PC-9 (cell line): Measurements from ENCODE around the gene GGCT. TPM values are rescaled to one million over a fixed set of nuclear protein-coding genes. Genes with fewer than 3 reads are reported as not detected.

Experiments
- BruUV-seq: library from RNA; stranded (reverse); fragments of 400-500 nt; replicated peaks from 2 replicates; lab custom pipeline; 2021; lab: Mats Ljungman, UMichigan
- CTCF ChIA-PET: fragments of 300-600 bp; sonication (Branson Sonifier 250); formaldehyde crosslinking; loops from one replicate; lab custom pipeline; 2022; ENCODE audit warnings: antibody characterized with exemption; lab: Charles Lee
- POLR2A ChIA-PET: fragments of 300-600 bp; sonication (Branson Sonifier 250); formaldehyde crosslinking; loops from one replicate; lab custom pipeline; 2022; ENCODE audit warnings: antibody characterized with exemption; ENCODE audit not compliant: unreplicated experiment; lab: Charles Lee
- DNase-seq, 2 experiments: peaks; one replicate each; pipeline versions ENCODE4 v3.0.0 to v3.0.0-alpha.2; 2015 to 2022; ENCODE audit warnings: mixed read lengths in 1 of 2
- H2AFZ ChIP-seq: fragments of 200-600 bp; sonication (generic); 2 replicates; pipeline ENCODE4 v1.8.1; 2017; ENCODE audit warnings: antibody characterized with exemption
- H3F3A ChIP-seq: fragments of 200-600 bp; sonication (generic); 2 replicates; pipeline ENCODE4 v1.8.1; 2017; ENCODE audit warnings: antibody characterized with exemption, mild to moderate bottlenecking, low read depth; ENCODE audit not compliant: insufficient read depth
- H3K27ac ChIP-seq: fragments of 200-600 bp; sonication (generic); 2 replicates; pipeline ENCODE4 v1.6.1; 2016; ENCODE audit warnings: mixed run types
- H3K27me3 ChIP-seq: fragments of 200-600 bp; sonication (generic); 2 replicates; pipeline ENCODE4 v1.6.1; 2016; ENCODE audit warnings: low read depth, mixed run types; ENCODE audit not compliant: insufficient read depth
- H3K36me3 ChIP-seq: fragments of 200-600 bp; sonication (generic); 2 replicates; pipeline ENCODE4 v1.6.1; 2016; ENCODE audit warnings: low read depth, mixed run types
- H3K4me1 ChIP-seq: fragments of 200-600 bp; sonication (generic); replicated peaks from 2 replicates; pipeline ENCODE4 v1.6.1; 2016; ENCODE audit warnings: mixed run types; ENCODE audit not compliant: insufficient read depth
- H3K4me2 ChIP-seq: fragments of 200-600 bp; sonication (generic); 2 replicates; pipeline ENCODE4 v1.6.1; 2017; ENCODE audit warnings: mixed run types
- H3K4me3 ChIP-seq: fragments of 200-600 bp; sonication (generic); 2 replicates; pipeline ENCODE4 v1.6.1; 2016; ENCODE audit warnings: mixed run types
- H3K79me2 ChIP-seq: fragments of 200-600 bp; sonication (generic); 2 replicates; pipeline ENCODE4 v1.6.1; 2017; ENCODE audit warnings: low read depth, mixed run types
- H3K9me2 ChIP-seq: fragments of 200-600 bp; sonication (generic); 2 replicates; pipeline ENCODE4 v1.8.1; 2017; ENCODE audit warnings: mild to moderate bottlenecking; ENCODE audit not compliant: insufficient read depth
- H3K9me3 ChIP-seq: fragments of 200-600 bp; sonication (generic); 2 replicates; pipeline ENCODE4 v1.8.1; 2016; ENCODE audit warnings: low read depth; ENCODE audit not compliant: insufficient read depth
- H4K20me1 ChIP-seq: fragments of 200-600 bp; sonication (generic); 2 replicates; pipeline ENCODE4 v1.8.1; 2017; ENCODE audit not compliant: insufficient read depth
- EZH2 ChIP-seq: fragments of 200-600 bp; sonication (generic); IDR thresholded peaks from 2 replicates; pipeline ENCODE4 v1.8.0; 2017; ENCODE audit warnings: antibody characterized with exemption, low read depth
- intact Hi-C: fragments of 100-400 bp; cut with micrococcal nuclease; formaldehyde crosslinking; loops from one replicate; pipeline ENCODE4 v1.10.0; 2022; ENCODE audit not compliant: unreplicated experiment
- total RNA-seq: library from RNA; stranded (reverse); gene quantifications from 2 replicates; pipeline ENCODE4 v1.2.3, GENCODE V29; 2021
- TF ChIP-seq, protein P1 (sequence below): fragments of 200-600 bp; sonication (generic); conservative IDR thresholded peaks from 2 replicates; pipeline ENCODE4 v1.6.1; 2017; ENCODE audit warnings: mixed run types, antibody characterized with exemption, mild to moderate bottlenecking, moderate library complexity

GGCT gene
- total RNA-seq, 1 experiment from 2014 or later = 162 TPM

DNA sequence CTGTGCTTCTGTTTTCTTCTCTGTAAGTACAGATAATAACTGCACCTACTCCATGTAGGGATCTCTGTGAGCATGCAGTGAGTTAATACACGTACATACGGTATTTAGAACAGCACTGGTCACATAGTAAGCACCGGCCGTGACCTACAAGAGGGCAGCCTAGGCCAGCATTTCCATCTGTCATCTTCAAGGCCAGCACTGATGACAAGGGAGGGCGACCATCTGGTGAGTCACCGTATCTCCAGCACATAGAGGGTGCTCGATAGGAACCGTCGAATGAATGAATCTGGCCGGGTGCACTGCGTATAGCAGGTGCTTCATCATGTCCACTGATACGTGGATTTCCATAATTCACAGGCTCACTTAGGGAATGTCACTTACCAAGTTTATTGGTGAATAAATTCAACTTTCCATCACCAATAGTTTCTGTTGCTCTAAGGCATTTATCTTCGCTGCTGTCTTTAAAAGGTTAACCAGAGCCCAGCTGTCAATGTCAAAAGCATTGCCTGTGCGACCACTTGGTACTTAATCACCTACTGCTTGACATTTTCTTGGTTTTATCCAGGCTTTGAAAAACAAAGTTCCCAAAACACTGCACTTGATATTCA, 34.4 kb downstream of the GGCT start:
- no peaks in the 10 kb centered on the region for H3K9me3 ChIP-seq
- H3K79me2 ChIP-seq = peaks cover 38% of the 10 kb centered on the region
- H3F3A ChIP-seq = no peaks in the 10 kb centered on the region
- H4K20me1 ChIP-seq = no peaks in the 10 kb centered on the region
- H3K4me3 ChIP-seq = no peak overlapping the region
- H3K36me3 ChIP-seq = 0 out of 2 replicates have a peak, but pooled peaks cover 7% of the 10 kb centered on the region
- no peak overlapping the region for H3K4me2 ChIP-seq
- no peak overlapping the region for H3K27ac ChIP-seq
- ChIA-PET CTCF (interaction anchor here (0.5 kb wide), 1 partner anchor 12 kb away, joined by 4 read pairs; no protein-coding TSS in a partner anchor), POLR2A (no interaction called here)
- BruUV-seq = no TSS peak
- intact Hi-C loops = loop anchor here (10.0 kb wide), 1 partner anchor 845 kb away; no protein-coding TSS in a partner anchor
- H3K9me2 ChIP-seq = no peaks in the 10 kb centered on the region
- TF ChIP-seq, protein P1, sequence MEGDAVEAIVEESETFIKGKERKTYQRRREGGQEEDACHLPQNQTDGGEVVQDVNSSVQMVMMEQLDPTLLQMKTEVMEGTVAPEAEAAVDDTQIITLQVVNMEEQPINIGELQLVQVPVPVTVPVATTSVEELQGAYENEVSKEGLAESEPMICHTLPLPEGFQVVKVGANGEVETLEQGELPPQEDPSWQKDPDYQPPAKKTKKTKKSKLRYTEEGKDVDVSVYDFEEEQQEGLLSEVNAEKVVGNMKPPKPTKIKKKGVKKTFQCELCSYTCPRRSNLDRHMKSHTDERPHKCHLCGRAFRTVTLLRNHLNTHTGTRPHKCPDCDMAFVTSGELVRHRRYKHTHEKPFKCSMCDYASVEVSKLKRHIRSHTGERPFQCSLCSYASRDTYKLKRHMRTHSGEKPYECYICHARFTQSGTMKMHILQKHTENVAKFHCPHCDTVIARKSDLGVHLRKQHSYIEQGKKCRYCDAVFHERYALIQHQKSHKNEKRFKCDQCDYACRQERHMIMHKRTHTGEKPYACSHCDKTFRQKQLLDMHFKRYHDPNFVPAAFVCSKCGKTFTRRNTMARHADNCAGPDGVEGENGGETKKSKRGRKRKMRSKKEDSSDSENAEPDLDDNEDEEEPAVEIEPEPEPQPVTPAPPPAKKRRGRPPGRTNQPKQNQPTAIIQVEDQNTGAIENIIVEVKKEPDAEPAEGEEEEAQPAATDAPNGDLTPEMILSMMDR = no peak
- TF ChIP-seq EZH2 = no peak
- no peaks in the 10 kb centered on the region for H3K27me3 ChIP-seq
- peaks cover 18% of the 10 kb centered on the region for H3K4me1 ChIP-seq
- DNase-seq = no peak
- no peak overlapping the region for H2AFZ ChIP-seq

DNA sequence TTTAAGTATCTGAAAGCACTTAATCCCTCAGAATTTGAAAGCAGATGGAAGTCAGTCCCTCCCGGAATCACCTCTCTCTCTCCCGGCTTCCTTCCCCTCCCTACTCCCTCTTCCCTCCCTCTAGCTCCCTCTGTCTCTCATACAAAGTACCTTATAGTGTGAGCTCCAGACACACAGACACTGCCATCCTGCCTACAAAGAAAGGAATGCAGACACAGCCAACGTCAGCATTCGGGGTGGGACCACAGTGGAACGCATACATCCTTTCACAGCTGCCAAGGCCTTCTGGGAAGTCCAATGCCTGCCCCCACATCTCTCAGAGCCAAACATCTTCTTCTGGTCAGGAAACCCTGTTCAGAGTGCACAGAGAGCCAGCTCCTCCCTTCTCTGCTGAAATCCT, 35.3 kb downstream of the GGCT start:
- TF ChIP-seq, protein P1 = no peak
- no peak for TF ChIP-seq EZH2
- intact Hi-C loops = no loop called here
- Histone ChIP-seq H3K4me2 (no peak overlapping the region), H2AFZ (no peak overlapping the region), H3K27me3 (no peaks in the 10 kb centered on the region), H3K9me2 (no peaks in the 10 kb centered on the region), H3K36me3 (0 out of 2 replicates have a peak, but pooled peaks cover 7% of the 10 kb centered on the region), H3F3A (no peaks in the 10 kb centered on the region), H3K4me1 (peaks cover 18% of the 10 kb centered on the region), H3K27ac (no peak overlapping the region), H3K9me3 (no peaks in the 10 kb centered on the region), H4K20me1 (no peaks in the 10 kb centered on the region), H3K4me3 (no peak overlapping the region), H3K79me2 (peaks cover 38% of the 10 kb centered on the region)
- no TSS peak for BruUV-seq
- peak in 1 of 2 experiments; percentile 49 for DNase-seq
- ChIA-PET POLR2A (no interaction called here), CTCF (interaction anchor here (0.5 to 0.7 kb wide), 2 partner anchors 11 to 725 kb away, joined by 3 to 4 read pairs; no protein-coding TSS in a partner anchor)

DNA sequence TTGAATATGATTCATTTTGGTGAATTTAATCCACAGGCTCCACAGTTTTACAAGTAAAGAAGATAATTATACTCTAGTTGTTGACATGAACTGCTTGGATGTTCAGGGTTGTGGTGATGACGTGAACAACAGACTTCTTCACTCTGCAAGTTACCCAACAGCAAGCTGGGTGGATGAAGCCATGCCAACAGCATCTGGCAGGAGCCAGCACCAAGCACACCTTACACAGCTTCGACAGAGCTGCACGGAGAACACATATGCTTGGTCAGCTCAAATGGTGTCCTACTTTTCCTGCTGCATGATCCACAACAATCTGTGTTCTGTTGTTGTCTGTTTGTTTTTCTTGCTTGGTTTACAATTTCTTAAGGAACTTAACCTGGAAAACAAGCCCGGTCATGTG, 35.8 kb downstream of the GGCT start:
- Histone ChIP-seq H3K36me3 (0 out of 2 replicates have a peak, but pooled peaks cover 7% of the 10 kb centered on the region), H3K4me3 (no peak overlapping the region), H3K9me3 (no peaks in the 10 kb centered on the region), H3K79me2 (peaks cover 33% of the 10 kb centered on the region), H3K27ac (no peak overlapping the region), H3K27me3 (no peaks in the 10 kb centered on the region), H3K4me2 (no peak overlapping the region), H3K9me2 (no peaks in the 10 kb centered on the region), H3F3A (no peaks in the 10 kb centered on the region), H4K20me1 (no peaks in the 10 kb centered on the region), H2AFZ (no peak overlapping the region), H3K4me1 (peaks cover 18% of the 10 kb centered on the region)
- intact Hi-C loops = no loop called here
- ChIA-PET CTCF (no interaction called here), POLR2A (no interaction called here)
- TF ChIP-seq EZH2 = no peak
- TF ChIP-seq, protein P1 = no peak
- no TSS peak for BruUV-seq
- DNase-seq = no peak
